ENCODE results near the gene KLK13. TPM values are rescaled to one million over a fixed set of nuclear protein-coding genes. Genes with fewer than 3 reads are reported as not detected.

The KLK13 gene
- total RNA-seq, 1 donor from 2014 or later = not detected

GRCh38 chr19:51009061-51009891 is 55.6 kb downstream of the KLK13 start:
- no peak for ATAC-seq
- DNase-seq (ENCODE audit: missing footprints) = no peak
- intact Hi-C loops (cut with DNase I) = no loop called here

- intact Hi-C loops (cut with DNase I) = no loop called here
- ATAC-seq = no peak
- DNase-seq (ENCODE audit: missing footprints) = no peak
Measured at GRCh38 chr19:51007488-51007887, 57.4 kb downstream of the KLK13 start.

GRCh38 chr19:51006406-51006805 is 58.5 kb downstream of the KLK13 start:
- intact Hi-C loops (cut with DNase I) = no loop called here
- ATAC-seq (no peak), DNase-seq (ENCODE audit: missing footprints) (no peak)

Other genes starting within 250 kb of the KLK13 start
- gene KLK1, start 241.3 kb downstream of the KLK13 start, total RNA-seq = 0.32 TPM
- gene KLK15, start 231.5 kb downstream of the KLK13 start, total RNA-seq = not detected
- gene KLK3, start 210.2 kb downstream of the KLK13 start, total RNA-seq = not detected
- not detected for gene KLK2, start 191.7 kb downstream of the KLK13 start, total RNA-seq
- not detected for gene KLK4, start 153.7 kb downstream of the KLK13 start, total RNA-seq
- not detected for gene KLK5, start 112.1 kb downstream of the KLK13 start, total RNA-seq
- not detected for gene KLK6, start 95.5 kb downstream of the KLK13 start, total RNA-seq
- gene KLK7, start 81.2 kb downstream of the KLK13 start, total RNA-seq = not detected
- gene KLK8, start 63.5 kb downstream of the KLK13 start, total RNA-seq = not detected
- not detected for gene KLK10, start 45.4 kb downstream of the KLK13 start, total RNA-seq
- not detected for gene KLK11, start 38.5 kb downstream of the KLK13 start, total RNA-seq
- gene KLK12, start 30.1 kb downstream of the KLK13 start, total RNA-seq = not detected
- 2.8 TPM for gene KLK14, start 17.8 kb upstream of the KLK13 start, total RNA-seq
- gene CTU1, start 43.3 kb upstream of the KLK13 start, total RNA-seq = 5.2 TPM
- 2.9 TPM for gene SIGLEC9, start 59.8 kb upstream of the KLK13 start, total RNA-seq
- 0.87 TPM for gene SIGLEC7, start 77.2 kb upstream of the KLK13 start, total RNA-seq
- gene CD33, start 160.0 kb upstream of the KLK13 start, total RNA-seq = 6.5 TPM
- not detected for gene SIGLECL1, start 186.0 kb upstream of the KLK13 start, total RNA-seq
- gene IGLON5, start 246.6 kb upstream of the KLK13 start, total RNA-seq = not detected

Data from Right ventricle myocardium inferior (tissue), 1 donor.